HFFc6 (cell line): ENCODE results near the gene PHPT1. TPM values are rescaled to one million over a fixed set of nuclear protein-coding genes. Genes with fewer than 3 reads are reported as not detected.

Experiments used
- DNase-seq: peaks from one replicate; pipeline ENCODE4 v3.0.0-alpha.2; 2018
- H3K27ac Mint-ChIP-seq: 2 replicates; pipeline ENCODE4 v1.8.0; 2020; ENCODE audit warnings: mild to moderate bottlenecking, mixed read lengths
- H3K27me3 Mint-ChIP-seq: 2 replicates; pipeline ENCODE4 v1.8.0; 2021; ENCODE audit warnings: mild to moderate bottlenecking, moderate library complexity, mixed read lengths; ENCODE audit not compliant: insufficient read depth
- H3K36me3 Mint-ChIP-seq: 2 replicates; pipeline ENCODE4 v1.8.0; 2021; ENCODE audit warnings: low read depth, mixed read lengths
- H3K4me1 Mint-ChIP-seq: 2 replicates; pipeline ENCODE4 v1.8.0; 2020; ENCODE audit warnings: low read depth, mixed read lengths
- H3K4me3 Mint-ChIP-seq: 2 replicates; pipeline ENCODE4 v1.8.0; 2020; ENCODE audit warnings: mild to moderate bottlenecking, moderate library complexity, mixed read lengths
- H3K9me3 Mint-ChIP-seq: 2 replicates; pipeline ENCODE4 v1.8.0; 2020; ENCODE audit warnings: mild to moderate bottlenecking, mixed read lengths
- CTCF ChIP-seq: fragments of 200-600 bp; sonication (generic); IDR thresholded peaks from 2 replicates; pipeline ENCODE4 v1.5.0; 2021; ENCODE audit warnings: antibody characterized with exemption, mild to moderate bottlenecking
- total RNA-seq, 6 experiments: library from RNA; stranded (reverse); fragmentation: NEBNext Ultra II Directional; extraction: Animal tissue kit (Norgen Biotek cat#: 25700); gene quantifications; 2 replicates in 1 of 6; 3 replicates in 5 of 6; pipeline ENCODE4 v1.2.3, GENCODE V29; 2021

PHPT1 gene
- total RNA-seq, 6 experiments from 2014 or later, result 156 to 181 (median 169) TPM

GRCh38 chr9:136821826-136822544, 27.2 kb upstream of the PHPT1 start:
- no peak overlapping the region for H3K4me3 Mint-ChIP-seq
- peaks cover 9% of the 10 kb centered on the region for H3K36me3 Mint-ChIP-seq
- H3K9me3 Mint-ChIP-seq, result no peaks in the 10 kb centered on the region

GRCh38 chr9:136823136-136824046, 25.8 kb upstream of the PHPT1 start:
- Mint-ChIP-seq H3K4me3 (no peak overlapping the region), H3K36me3 (peaks cover 7% of the 10 kb centered on the region; the same call in 1 of the 2 replicates), H3K9me3 (no peaks in the 10 kb centered on the region), H3K4me1 (peaks cover 8% of the 10 kb centered on the region), H3K27me3 (no peaks in the 10 kb centered on the region; the same call in 1 of the 2 replicates), H3K27ac (no peak overlapping the region)
- no peak for TF ChIP-seq CTCF
- no peak for DNase-seq

More at GRCh38 chr9:136821826-136822544, 27.2 kb upstream of the PHPT1 start:
- no peak for DNase-seq
- H3K27me3 Mint-ChIP-seq, result no peaks in the 10 kb centered on the region; the same call in 1 of the 2 replicates
- no peak for TF ChIP-seq CTCF
- H3K4me1 Mint-ChIP-seq, result peaks cover 8% of the 10 kb centered on the region
- no peak overlapping the region for H3K27ac Mint-ChIP-seq

- H3K4me3 Mint-ChIP-seq, result no peak overlapping the region
- H3K9me3 Mint-ChIP-seq, result no peaks in the 10 kb centered on the region
- no peak overlapping the region for H3K27ac Mint-ChIP-seq
- no peak for DNase-seq
- peaks cover 7% of the 10 kb centered on the region; the same call in 1 of the 2 replicates for H3K36me3 Mint-ChIP-seq
- TF ChIP-seq CTCF, result no peak
- H3K27me3 Mint-ChIP-seq, result no peaks in the 10 kb centered on the region; the same call in none of the 2 replicates
- H3K4me1 Mint-ChIP-seq, result peaks cover 8% of the 10 kb centered on the region
Measured at GRCh38 chr9:136824496-136825225, 24.5 kb upstream of the PHPT1 start.

- H3K36me3 Mint-ChIP-seq, result peaks cover 6% of the 10 kb centered on the region; the same call in 1 of the 2 replicates
- DNase-seq, result no peak
- TF ChIP-seq CTCF, result no peak
- no peaks in the 10 kb centered on the region for H3K9me3 Mint-ChIP-seq
- H3K4me3 Mint-ChIP-seq, result no peak overlapping the region
- H3K27ac Mint-ChIP-seq, result no peak overlapping the region
- peaks cover 7% of the 10 kb centered on the region for H3K4me1 Mint-ChIP-seq
- no peaks in the 10 kb centered on the region; the same call in none of the 2 replicates for H3K27me3 Mint-ChIP-seq
Measured at GRCh38 chr9:136825295-136826187, 23.7 kb upstream of the PHPT1 start.
